Epithelial cell of prostate (primary cell): Measurements from ENCODE around the gene WDR86.

Experiments
- DNase-seq: peaks from one replicate; pipeline ENCODE4 v3.0.0-alpha.2; 2011; ENCODE audit warnings: low read depth, low spot score
- H3K27ac ChIP-seq: fragments of 450-650 bp; 2 replicates; pipeline ENCODE4 v1.5.1; 2017; ENCODE audit warnings: mild to moderate bottlenecking

The WDR86 gene

GRCh38 chr7:151382079-151382885 lies 27.6 kb downstream of the WDR86 start:
- no peak overlapping the region for H3K27ac ChIP-seq
- no peak for DNase-seq

DNA sequence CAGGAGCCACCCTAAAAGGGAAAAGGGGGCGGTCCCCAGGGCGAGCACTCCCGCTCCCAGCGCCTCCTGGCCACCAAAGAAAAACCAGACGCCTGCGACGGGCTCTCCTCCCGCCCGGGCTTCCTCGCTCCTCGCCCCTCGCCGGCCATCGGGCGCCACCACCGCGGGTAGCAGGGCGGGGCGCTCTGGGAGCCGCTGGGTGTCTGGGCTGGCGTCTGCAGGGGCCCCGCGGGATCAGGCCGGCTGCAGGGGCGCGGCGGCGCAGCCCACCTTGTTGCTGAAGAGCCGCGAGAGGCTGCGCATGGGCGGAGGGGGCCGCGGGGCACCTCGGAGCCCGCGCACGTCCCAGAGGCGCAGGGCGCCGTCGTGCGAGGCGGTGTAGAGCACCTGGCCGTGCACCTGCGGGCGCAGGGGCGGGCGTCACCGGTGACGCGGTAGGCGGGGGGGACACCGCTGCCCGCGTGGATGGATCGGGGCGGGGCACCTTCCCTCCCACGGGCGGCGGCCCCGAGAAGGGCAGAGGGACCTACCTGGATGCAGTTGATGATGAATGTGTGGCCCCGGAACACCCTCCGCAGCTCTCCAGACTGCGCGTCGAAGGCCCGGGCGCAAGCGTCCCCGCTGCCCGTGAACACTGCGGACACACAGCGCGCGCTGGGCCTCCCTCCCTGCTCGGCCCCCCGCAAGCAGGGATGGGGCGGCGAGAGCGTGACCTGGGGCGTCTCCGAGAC lies 28.3 kb downstream of the WDR86 start:
- no peak overlapping the region for H3K27ac ChIP-seq
- DNase-seq: no peak

- no peak overlapping the region for H3K27ac ChIP-seq
- DNase-seq: no peak
These were observed 28.8 kb downstream of the WDR86 start for GRCh38 chr7:151381098-151381347.

GRCh38 chr7:151380199-151381097 lies 29.4 kb downstream of the WDR86 start:
- no peak for DNase-seq
- H3K27ac ChIP-seq: no peak overlapping the region

- no peak overlapping the region for H3K27ac ChIP-seq
- no peak for DNase-seq
These were observed 30.2 kb downstream of the WDR86 start for GRCh38 chr7:151379534-151380198.

DNA sequence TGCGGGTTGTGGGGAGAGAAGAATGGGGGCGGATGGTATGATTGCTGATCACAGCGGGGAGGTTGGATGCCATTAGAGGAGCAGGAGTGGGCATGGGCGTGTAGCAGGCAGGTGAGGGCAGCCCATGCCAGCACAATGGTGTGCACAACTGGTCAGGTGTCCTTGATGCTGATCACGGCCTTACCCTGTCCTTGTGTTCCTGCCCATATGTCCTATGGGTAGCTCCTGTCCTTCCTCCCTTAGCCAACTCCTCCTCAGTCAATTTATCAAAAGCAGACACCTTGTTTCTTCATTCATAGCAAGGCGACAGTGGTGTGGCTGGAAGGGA lies 30.7 kb downstream of the WDR86 start:
- no peak for DNase-seq
- H3K27ac ChIP-seq: no peak overlapping the region

DNA sequence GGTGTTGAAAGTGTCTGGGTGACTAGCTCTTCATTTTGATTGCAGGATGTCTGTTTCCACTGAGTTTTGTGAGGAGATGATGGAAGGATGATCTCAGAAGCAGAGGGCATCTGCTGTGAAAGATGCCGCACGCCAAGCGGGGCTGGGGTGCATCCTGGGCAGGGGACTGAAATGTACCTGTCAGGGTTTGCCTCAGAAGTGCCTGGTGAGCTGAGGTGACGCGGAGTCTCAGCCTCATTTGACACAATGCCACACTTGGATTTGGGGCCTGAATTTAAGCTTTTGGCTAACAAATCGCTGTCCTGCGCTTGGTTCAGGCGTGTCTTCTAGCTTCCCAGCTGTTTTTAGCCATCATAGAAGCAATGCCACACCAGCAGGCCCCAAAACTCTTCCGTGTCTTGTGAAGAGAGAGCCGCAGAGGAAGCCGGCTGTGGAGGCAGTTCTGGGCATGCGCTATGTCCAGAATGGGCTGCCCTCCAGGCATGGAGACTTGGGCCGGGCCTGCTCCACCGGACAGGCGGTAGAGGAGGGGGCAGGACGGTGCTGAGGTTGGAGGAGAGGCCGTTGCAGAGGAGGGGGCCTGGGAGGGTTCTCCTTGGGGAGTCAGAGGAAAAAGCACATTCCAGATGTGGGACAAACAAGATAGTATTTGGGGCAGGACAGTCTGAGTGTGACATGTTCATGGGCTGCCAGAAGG lies 31.2 kb downstream of the WDR86 start:
- H3K27ac ChIP-seq: no peak overlapping the region
- DNase-seq: no peak

- no peak overlapping the region for H3K27ac ChIP-seq
- no peak for DNase-seq
These were observed 31.8 kb downstream of the WDR86 start for GRCh38 chr7:151378011-151378410.

GRCh38 chr7:151377406-151377805 lies 32.4 kb downstream of the WDR86 start:
- DNase-seq: no peak
- H3K27ac ChIP-seq: no peak overlapping the region

- H3K27ac ChIP-seq: no peak overlapping the region
- no peak for DNase-seq
These were observed 33.5 kb downstream of the WDR86 start for GRCh38 chr7:151376218-151376902.

- DNase-seq: no peak
- no peak overlapping the region for H3K27ac ChIP-seq
These were observed 34.2 kb downstream of the WDR86 start for GRCh38 chr7:151375530-151376217.

- no peak for DNase-seq
- H3K27ac ChIP-seq: no peak overlapping the region
These were observed 35.1 kb downstream of the WDR86 start for GRCh38 chr7:151374726-151375125.

- no peak for DNase-seq
- no peak overlapping the region for H3K27ac ChIP-seq
These were observed 35.7 kb downstream of the WDR86 start for GRCh38 chr7:151374139-151374538.

DNA sequence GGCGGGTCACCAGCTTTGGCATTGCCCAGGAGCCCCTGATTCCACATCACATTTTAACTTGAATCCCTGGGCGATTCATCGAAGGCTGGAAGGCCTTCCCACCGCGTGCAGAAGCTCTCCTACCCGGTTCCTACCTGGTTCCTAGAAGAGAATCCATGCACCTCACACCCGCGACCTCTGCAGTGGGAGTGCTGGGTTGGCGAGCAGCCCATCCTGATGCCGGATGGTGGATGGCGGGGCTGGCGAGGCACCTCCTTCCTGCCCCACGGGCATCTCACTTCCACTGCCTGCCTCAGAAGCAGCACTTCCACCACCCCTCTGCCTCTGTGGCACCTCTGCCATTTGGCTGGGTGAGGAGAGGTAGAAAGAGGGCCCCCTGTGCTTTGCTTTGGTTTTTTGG lies 36.2 kb downstream of the WDR86 start:
- no peak overlapping the region for H3K27ac ChIP-seq
- no peak for DNase-seq

GRCh38 chr7:151372612-151373265 lies 37.1 kb downstream of the WDR86 start:
- DNase-seq: no peak
- H3K27ac ChIP-seq: no peak overlapping the region

GRCh38 chr7:151371266-151371665 lies 38.6 kb downstream of the WDR86 start:
- DNase-seq: no peak
- H3K27ac ChIP-seq: no peak overlapping the region

GRCh38 chr7:151368136-151368571 lies 41.7 kb downstream of the WDR86 start:
- DNase-seq: peak; percentile 12
- H3K27ac ChIP-seq: no peak overlapping the region

- H3K27ac ChIP-seq: no peak overlapping the region
- DNase-seq: no peak
These were observed 42.6 kb downstream of the WDR86 start for GRCh38 chr7:151367284-151367683.
